G401 (cell line): Measurements from ENCODE around the gene FAR2. TPM values are rescaled to one million over a fixed set of nuclear protein-coding genes. Genes with fewer than 3 reads are reported as not detected.
"Not testable (repeated sequence)": the region's sequence is repeated elsewhere in the genome, so short reads cannot be mapped to it uniquely, and the experiment has no call there.

ENCODE experiments used
- DNase-seq: peaks from one replicate; pipeline ENCODE4 v3.0.0-alpha.2; 2015; ENCODE audit warnings: low spot score
- in situ Hi-C: cut with HindIII; loops from 2 replicates; pipeline ENCODE4 v1.10.0; 2016; ENCODE audit warnings: low sequenced_read_pairs, mixed read lengths
- total RNA-seq: library from RNA; depleted of rRNA; stranded (reverse); fragments of >200 nt; shearing (Covaris generic); gene quantifications from 2 replicates; pipeline ENCODE4 v1.2.3, GENCODE V29; 2014

The FAR2 gene
- total RNA-seq, 1 experiment from 2014 or later = not detected

- DNase-seq = no peak
- in situ Hi-C loops = no loop called here
These were observed 107.5 kb downstream of the FAR2 start for GRCh38 chr12:29256598-29256997.

- DNase-seq, in situ Hi-C loops: not testable (repeated sequence)
These were observed 108.6 kb downstream of the FAR2 start for GRCh38 chr12:29257687-29258086.

GRCh38 chr12:29264424-29264823 is 115.3 kb downstream of the FAR2 start:
- in situ Hi-C loops = no loop called here
- DNase-seq = no peak

- in situ Hi-C loops = no loop called here
- DNase-seq = no peak
These were observed 120.8 kb downstream of the FAR2 start for GRCh38 chr12:29269706-29270408.

GRCh38 chr12:29270446-29270845 is 121.4 kb downstream of the FAR2 start:
- in situ Hi-C loops = no loop called here
- DNase-seq = no peak

- no peak for DNase-seq
- in situ Hi-C loops = no loop called here
These were observed 124.2 kb downstream of the FAR2 start for GRCh38 chr12:29273178-29273843.

- no peak for DNase-seq
- in situ Hi-C loops = no loop called here
These were observed 126.8 kb downstream of the FAR2 start for GRCh38 chr12:29275834-29276233.

- no peak for DNase-seq
- in situ Hi-C loops = no loop called here
These were observed 128.2 kb downstream of the FAR2 start for GRCh38 chr12:29277231-29277630.

- no peak for DNase-seq
- in situ Hi-C loops = no loop called here
These were observed 129.8 kb downstream of the FAR2 start for GRCh38 chr12:29278673-29279420.

- no peak for DNase-seq
- in situ Hi-C loops = no loop called here
These were observed 132.4 kb downstream of the FAR2 start for GRCh38 chr12:29281371-29282005.

GRCh38 chr12:29282031-29282816 is 133.1 kb downstream of the FAR2 start:
- in situ Hi-C loops = no loop called here
- DNase-seq = no peak

- in situ Hi-C loops = no loop called here
- DNase-seq = no peak
These were observed 135.1 kb downstream of the FAR2 start for GRCh38 chr12:29283969-29284700.

GRCh38 chr12:29286081-29286790 is 137.2 kb downstream of the FAR2 start:
- in situ Hi-C loops = no loop called here

GRCh38 chr12:29287622-29288021 is 138.5 kb downstream of the FAR2 start:
- DNase-seq = no peak

More at GRCh38 chr12:29286081-29286790, 137.2 kb downstream of the FAR2 start:
- DNase-seq = no peak

GRCh38 chr12:29288031-29288430 is 139.0 kb downstream of the FAR2 start:
- in situ Hi-C loops = no loop called here
- no peak for DNase-seq

More at GRCh38 chr12:29287622-29288021, 138.5 kb downstream of the FAR2 start:
- in situ Hi-C loops = no loop called here

GRCh38 chr12:29290475-29290874 is 141.4 kb downstream of the FAR2 start:
- in situ Hi-C loops, DNase-seq: not testable (repeated sequence)

GRCh38 chr12:29291226-29291625 is 142.1 kb downstream of the FAR2 start:
- DNase-seq = no peak
- in situ Hi-C loops = no loop called here

GRCh38 chr12:29299633-29300032 is 150.6 kb downstream of the FAR2 start:
- in situ Hi-C loops = no loop called here
- no peak for DNase-seq
